Heart left ventricle (tissue), 13 donors: ENCODE data around the gene CT47A1.

Experiments
- CTCF ChIP-seq, 12 donors: fragments of 200-600 bp; sonication (generic) in 4 of 12; IDR thresholded peaks; one replicate each; pipeline versions ENCODE4 v1.5.0 to v1.8.0; 2018 to 2022; ENCODE audit warnings: antibody characterized with exemption in 12 of 12, mild to moderate bottlenecking in 5 of 12
- POLR2A ChIP-seq, 2 donors: fragments of 450-650 bp; IDR thresholded peaks; one replicate each; pipeline ENCODE4 v1.6.1; 2017; ENCODE audit warnings: antibody characterized with exemption in 2 of 2, mild to moderate bottlenecking in 2 of 2, moderate library complexity in 2 of 2
- donor health status: ischemic (EF 13 %, LVEDD 7.1; RV severe dilation, severe dysfunction).
- donor health status: DM: no; HTN: yes; CAD: no.
- donor health status: DM: no; HTN: no; CAD: no.
- donor health status: ischemic (EF 25% LVEDD 6.9; RV normal size, moderate dysfunction).
- donor health status: ischemic (EF 25% LVEDD 5.7; RV mildly dilated, moderate dysfunction).
- donor health status: ischemic (EF 35%, LVEDD 5.7; RV mildly dilated, moderate dysfunction).
- donor health status: nonischemic (EF 11% LVEDD 7.7; RV severe dilation, severe dysfunction).
- donor health status: DM: yes; HTN: yes; CAD: no.
- donor health status: PGD.
- donor health status: ischemic (EF 29% LVEDD 5.4; RV normal size, mild dysfunction).
- donor health status: nonischemic (EF 23%, LVEDD 6.1; RV moderate dilation, normal function).

GRCh38 chrX:121013897-121014455 is 28.4 kb upstream of the CT47A1 start:
- TF ChIP-seq CTCF (IDR thresholded peaks at IDR 0.05) (no peak), POLR2A (IDR thresholded peaks at IDR 0.05) (no peak)
